ENCODE results near the gene BTBD8. TPM values are rescaled to one million over a fixed set of nuclear protein-coding genes. Genes with fewer than 3 reads are reported as not detected.

Gene BTBD8
- total and polyA plus RNA-seq, 12 donors: 3.5 to 14.1 (median 9.5) TPM

- no peak overlapping the region for H3K4me3 ChIP-seq
- no peaks in the 10 kb centered on the region for H3K9me3 ChIP-seq (replicated peaks in 1 of 3)
- TF ChIP-seq, protein P1, sequence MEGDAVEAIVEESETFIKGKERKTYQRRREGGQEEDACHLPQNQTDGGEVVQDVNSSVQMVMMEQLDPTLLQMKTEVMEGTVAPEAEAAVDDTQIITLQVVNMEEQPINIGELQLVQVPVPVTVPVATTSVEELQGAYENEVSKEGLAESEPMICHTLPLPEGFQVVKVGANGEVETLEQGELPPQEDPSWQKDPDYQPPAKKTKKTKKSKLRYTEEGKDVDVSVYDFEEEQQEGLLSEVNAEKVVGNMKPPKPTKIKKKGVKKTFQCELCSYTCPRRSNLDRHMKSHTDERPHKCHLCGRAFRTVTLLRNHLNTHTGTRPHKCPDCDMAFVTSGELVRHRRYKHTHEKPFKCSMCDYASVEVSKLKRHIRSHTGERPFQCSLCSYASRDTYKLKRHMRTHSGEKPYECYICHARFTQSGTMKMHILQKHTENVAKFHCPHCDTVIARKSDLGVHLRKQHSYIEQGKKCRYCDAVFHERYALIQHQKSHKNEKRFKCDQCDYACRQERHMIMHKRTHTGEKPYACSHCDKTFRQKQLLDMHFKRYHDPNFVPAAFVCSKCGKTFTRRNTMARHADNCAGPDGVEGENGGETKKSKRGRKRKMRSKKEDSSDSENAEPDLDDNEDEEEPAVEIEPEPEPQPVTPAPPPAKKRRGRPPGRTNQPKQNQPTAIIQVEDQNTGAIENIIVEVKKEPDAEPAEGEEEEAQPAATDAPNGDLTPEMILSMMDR (IDR thresholded peaks at IDR 0.05): no peak
- TF ChIP-seq POLR2A (IDR thresholded peaks at IDR 0.05): no peak
- H3K27me3 ChIP-seq: no peaks in the 10 kb centered on the region
- no peaks in the 10 kb centered on the region for H3K36me3 ChIP-seq (replicated peaks in 1 of 2)
- H3K27ac ChIP-seq: no peak overlapping the region
- intact Hi-C loops (cut with DNase I): no loop called here
- no peaks in the 10 kb centered on the region for H3K4me1 ChIP-seq (replicated peaks in 1 of 2)
- no peak for DNase-seq
Observed at GRCh38 chr1:92134331-92134730, 54.2 kb downstream of the BTBD8 start.

- H3K4me1 ChIP-seq (replicated peaks in 1 of 2): no peaks in the 10 kb centered on the region
- H3K4me3 ChIP-seq: no peak overlapping the region
- no peak for TF ChIP-seq POLR2A (IDR thresholded peaks at IDR 0.05)
- TF ChIP-seq, protein P1 (IDR thresholded peaks at IDR 0.05): no peak
- WGBS, 4 donors: 23 to 33% (median 24%) methylated on average over 2 of the region's 2 CpGs
- no peaks in the 10 kb centered on the region for H3K9me3 ChIP-seq (replicated peaks in 1 of 3)
- intact Hi-C loops (cut with DNase I): no loop called here
- H3K27ac ChIP-seq: no peak overlapping the region
- no peaks in the 10 kb centered on the region for H3K36me3 ChIP-seq (replicated peaks in 1 of 2)
- DNase-seq: no peak
- no peaks in the 10 kb centered on the region for H3K27me3 ChIP-seq
Observed at GRCh38 chr1:92136341-92136740, 56.2 kb downstream of the BTBD8 start.

GRCh38 chr1:92154934-92155333 is 74.8 kb downstream of the BTBD8 start:
- no peak for DNase-seq
- intact Hi-C loops (cut with DNase I): no loop called here
- no peaks in the 10 kb centered on the region for H3K27me3 ChIP-seq
- H3K4me3 ChIP-seq: no peak overlapping the region
- H3K27ac ChIP-seq: no peak overlapping the region
- WGBS, 4 donors: 94 to 98% (median 96%) methylated on average over 2 of the region's 2 CpGs
- H3K36me3 ChIP-seq (replicated peaks in 1 of 2): no peaks in the 10 kb centered on the region
- H3K9me3 ChIP-seq (replicated peaks in 1 of 3): peaks cover 0 to 22% (median 6%) of the 10 kb centered on the region in 3 donors
- no peak for TF ChIP-seq POLR2A (IDR thresholded peaks at IDR 0.05)
- TF ChIP-seq, protein P1 (IDR thresholded peaks at IDR 0.05): no peak
- H3K4me1 ChIP-seq (replicated peaks in 1 of 2): no peaks in the 10 kb centered on the region

DNA sequence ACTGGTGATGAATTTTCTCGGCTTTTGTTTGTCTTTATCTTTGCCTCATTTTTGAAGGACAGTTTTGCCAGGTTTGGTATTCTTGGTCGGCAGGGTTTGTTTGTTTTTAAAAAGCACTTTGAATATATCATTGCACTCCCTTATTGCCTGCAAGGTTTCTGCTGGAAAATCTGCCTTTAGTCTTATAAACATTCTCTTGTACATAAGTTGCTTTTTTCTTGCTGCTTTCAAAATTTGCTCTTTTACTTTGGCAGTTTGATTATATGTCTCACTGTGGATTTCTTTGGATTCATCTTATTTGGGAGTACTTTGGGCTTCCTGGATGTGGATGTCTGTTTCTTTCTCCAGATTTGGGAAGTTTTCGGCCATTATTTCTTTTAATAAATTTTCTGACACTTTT is 79.4 kb downstream of the BTBD8 start:
- TF ChIP-seq, protein P1 (IDR thresholded peaks at IDR 0.05): no peak
- TF ChIP-seq POLR2A (IDR thresholded peaks at IDR 0.05): no peak

More for the DNA sequence above, 79.4 kb downstream of the BTBD8 start:
- 89 to 93% (median 91%) methylated on average over 3 of the region's 3 CpGs for WGBS, 4 donors
- Histone ChIP-seq H3K36me3 (replicated peaks in 1 of 2) (no peaks in the 10 kb centered on the region), H3K27ac (no peak overlapping the region), H3K4me1 (replicated peaks in 1 of 2) (no peaks in the 10 kb centered on the region), H3K4me3 (no peak overlapping the region), H3K27me3 (no peaks in the 10 kb centered on the region), H3K9me3 (replicated peaks in 1 of 3) (peaks cover 0 to 20% (median 6%) of the 10 kb centered on the region in 3 donors)
- DNase-seq: no peak
- intact Hi-C loops (cut with DNase I): no loop called here
